ENCODE data around the gene KNDC1.

Gene KNDC1

GRCh38 chr10:133114726-133115452 is 45.1 kb upstream of the KNDC1 start:
- H3K4me3 ChIP-seq (replicated peaks; ENCODE audit: low read depth, low read length): no peak overlapping the region
- no peak for DNase-seq (ENCODE audit: extremely low read depth, low read depth)
- TF ChIP-seq, protein P1, sequence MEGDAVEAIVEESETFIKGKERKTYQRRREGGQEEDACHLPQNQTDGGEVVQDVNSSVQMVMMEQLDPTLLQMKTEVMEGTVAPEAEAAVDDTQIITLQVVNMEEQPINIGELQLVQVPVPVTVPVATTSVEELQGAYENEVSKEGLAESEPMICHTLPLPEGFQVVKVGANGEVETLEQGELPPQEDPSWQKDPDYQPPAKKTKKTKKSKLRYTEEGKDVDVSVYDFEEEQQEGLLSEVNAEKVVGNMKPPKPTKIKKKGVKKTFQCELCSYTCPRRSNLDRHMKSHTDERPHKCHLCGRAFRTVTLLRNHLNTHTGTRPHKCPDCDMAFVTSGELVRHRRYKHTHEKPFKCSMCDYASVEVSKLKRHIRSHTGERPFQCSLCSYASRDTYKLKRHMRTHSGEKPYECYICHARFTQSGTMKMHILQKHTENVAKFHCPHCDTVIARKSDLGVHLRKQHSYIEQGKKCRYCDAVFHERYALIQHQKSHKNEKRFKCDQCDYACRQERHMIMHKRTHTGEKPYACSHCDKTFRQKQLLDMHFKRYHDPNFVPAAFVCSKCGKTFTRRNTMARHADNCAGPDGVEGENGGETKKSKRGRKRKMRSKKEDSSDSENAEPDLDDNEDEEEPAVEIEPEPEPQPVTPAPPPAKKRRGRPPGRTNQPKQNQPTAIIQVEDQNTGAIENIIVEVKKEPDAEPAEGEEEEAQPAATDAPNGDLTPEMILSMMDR (IDR thresholded peaks at IDR 0.05; ENCODE audit: low read depth, low read length, missing control alignments): no peak

- TF ChIP-seq, protein P1 (IDR thresholded peaks at IDR 0.05; ENCODE audit: low read depth, low read length, missing control alignments): no peak
- no peak for DNase-seq (ENCODE audit: extremely low read depth, low read depth)
- H3K4me3 ChIP-seq (replicated peaks; ENCODE audit: low read depth, low read length): no peak overlapping the region
Observed at GRCh38 chr10:133115453-133115842, 44.6 kb upstream of the KNDC1 start.

- no peak for DNase-seq (ENCODE audit: extremely low read depth, low read depth)
- no peak overlapping the region for H3K4me3 ChIP-seq (replicated peaks; ENCODE audit: low read depth, low read length)
- TF ChIP-seq, protein P1 (IDR thresholded peaks at IDR 0.05; ENCODE audit: low read depth, low read length, missing control alignments): no peak
Observed at GRCh38 chr10:133115976-133116375, 44.0 kb upstream of the KNDC1 start.

DNA sequence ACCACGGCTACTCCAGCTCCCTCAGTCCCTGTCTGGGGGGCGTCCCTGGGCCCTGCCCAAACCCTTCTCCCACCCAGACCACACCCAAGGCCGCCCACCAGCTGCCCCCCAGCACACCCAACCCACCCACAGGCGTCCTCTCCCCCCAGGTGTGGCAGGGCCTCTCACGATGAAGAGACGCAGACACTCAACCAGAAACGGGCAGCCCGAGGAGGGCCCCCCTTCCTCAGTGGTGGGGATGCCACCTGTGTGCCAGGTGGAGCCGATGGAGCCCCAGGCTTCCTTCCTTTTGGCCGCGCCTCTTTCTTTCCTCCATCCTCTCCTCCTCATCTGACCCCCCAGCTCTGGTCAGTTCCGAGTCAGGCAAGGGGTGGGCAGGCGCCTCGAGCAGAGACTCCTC is 43.6 kb upstream of the KNDC1 start:
- no peak for DNase-seq (ENCODE audit: extremely low read depth, low read depth)
- H3K4me3 ChIP-seq (replicated peaks; ENCODE audit: low read depth, low read length): no peak overlapping the region
- TF ChIP-seq, protein P1 (IDR thresholded peaks at IDR 0.05; ENCODE audit: low read depth, low read length, missing control alignments): no peak

- TF ChIP-seq, protein P1 (IDR thresholded peaks at IDR 0.05; ENCODE audit: low read depth, low read length, missing control alignments): no peak
- no peak overlapping the region for H3K4me3 ChIP-seq (replicated peaks; ENCODE audit: low read depth, low read length)
- DNase-seq (ENCODE audit: extremely low read depth, low read depth): no peak
Observed at GRCh38 chr10:133117036-133117687, 42.9 kb upstream of the KNDC1 start.

DNA sequence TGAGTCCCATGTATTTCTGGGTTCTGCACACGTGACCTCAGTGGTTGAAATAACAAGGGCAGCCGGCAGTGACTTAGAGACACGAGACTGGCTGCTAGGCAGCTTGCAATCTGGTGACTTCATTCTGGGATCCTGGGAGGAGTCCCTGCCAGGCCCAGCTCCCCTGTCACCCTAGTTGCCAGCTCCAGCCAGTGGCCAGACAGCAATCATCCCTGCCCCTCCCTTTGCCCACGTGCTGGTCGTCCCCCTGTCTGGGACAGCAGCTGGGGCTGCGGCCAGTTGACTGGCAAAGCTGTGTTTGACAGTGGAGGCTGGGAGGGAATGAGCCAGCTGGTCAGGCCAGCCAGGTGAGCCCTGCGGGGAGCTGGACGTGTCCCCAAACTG is 42.3 kb upstream of the KNDC1 start:
- H3K4me3 ChIP-seq (replicated peaks; ENCODE audit: low read depth, low read length): no peak overlapping the region
- DNase-seq (ENCODE audit: extremely low read depth, low read depth): no peak
- TF ChIP-seq, protein P1 (IDR thresholded peaks at IDR 0.05; ENCODE audit: low read depth, low read length, missing control alignments): no peak
